ENCODE data around the gene CEP128. TPM values are rescaled to one million over a fixed set of nuclear protein-coding genes. Genes with fewer than 3 reads are reported as not detected.

CEP128 gene
- total RNA-seq, 1 donor from 2014 or later, result 26.9 TPM

- intact Hi-C loops (cut with micrococcal nuclease), result no loop called here
Measured at GRCh38 chr14:80780500-80780899, 161.0 kb downstream of the CEP128 start.

- intact Hi-C loops (cut with micrococcal nuclease), result no loop called here
Measured at GRCh38 chr14:80776657-80777056, 164.9 kb downstream of the CEP128 start.

GRCh38 chr14:80776186-80776585, 165.4 kb downstream of the CEP128 start:
- intact Hi-C loops (cut with micrococcal nuclease), result no loop called here

- intact Hi-C loops (cut with micrococcal nuclease), result no loop called here
Measured at GRCh38 chr14:80772504-80772903, 169.0 kb downstream of the CEP128 start.

GRCh38 chr14:80771201-80771600, 170.3 kb downstream of the CEP128 start:
- intact Hi-C loops (cut with micrococcal nuclease), result no loop called here

GRCh38 chr14:80770114-80770908, 171.2 kb downstream of the CEP128 start:
- intact Hi-C loops (cut with micrococcal nuclease), result no loop called here

GRCh38 chr14:80768646-80769045, 172.9 kb downstream of the CEP128 start:
- intact Hi-C loops (cut with micrococcal nuclease), result no loop called here

- intact Hi-C loops (cut with micrococcal nuclease), result no loop called here
Measured at GRCh38 chr14:80764921-80765507, 176.5 kb downstream of the CEP128 start.

- intact Hi-C loops (cut with micrococcal nuclease), result no loop called here
Measured at GRCh38 chr14:80764496-80764895, 177.0 kb downstream of the CEP128 start.

GRCh38 chr14:80762641-80763228, 178.8 kb downstream of the CEP128 start:
- intact Hi-C loops (cut with micrococcal nuclease), result no loop called here

GRCh38 chr14:80754696-80755095, 186.8 kb downstream of the CEP128 start:
- intact Hi-C loops (cut with micrococcal nuclease), result no loop called here

GRCh38 chr14:80751285-80751684, 190.3 kb downstream of the CEP128 start:
- intact Hi-C loops (cut with micrococcal nuclease), result no loop called here

GRCh38 chr14:80726211-80726610, 215.3 kb downstream of the CEP128 start:
- intact Hi-C loops (cut with micrococcal nuclease), result no loop called here

- intact Hi-C loops (cut with micrococcal nuclease), result no loop called here
Measured at GRCh38 chr14:80718940-80719339, 222.6 kb downstream of the CEP128 start.

- intact Hi-C loops (cut with micrococcal nuclease), result no loop called here
Measured at GRCh38 chr14:80714474-80714873, 227.1 kb downstream of the CEP128 start.

GRCh38 chr14:80713076-80713850, 228.3 kb downstream of the CEP128 start:
- intact Hi-C loops (cut with micrococcal nuclease), result no loop called here

GRCh38 chr14:80705241-80705980, 236.1 kb downstream of the CEP128 start:
- intact Hi-C loops (cut with micrococcal nuclease), result no loop called here

GRCh38 chr14:80700601-80701000, 240.9 kb downstream of the CEP128 start:
- intact Hi-C loops (cut with micrococcal nuclease), result no loop called here

- intact Hi-C loops (cut with micrococcal nuclease), result no loop called here
Measured at GRCh38 chr14:80699861-80700260, 241.7 kb downstream of the CEP128 start.

GRCh38 chr14:80698974-80699373, 242.6 kb downstream of the CEP128 start:
- intact Hi-C loops (cut with micrococcal nuclease), result no loop called here

- intact Hi-C loops (cut with micrococcal nuclease), result no loop called here
Measured at GRCh38 chr14:80695869-80696268, 245.7 kb downstream of the CEP128 start.

Data from T-helper 1 cell treated with Interleukin-12 subunit alpha and Interleukin-12 subunit beta and Interleukin-4 antibody, amounts not matched to agents 30 ng/mL and 1 ng/mL, for 36 hours (primary cell).